Lower leg skin (tissue), 4 donors: ENCODE measurements around the gene PTTG1IP. TPM values are rescaled to one million over a fixed set of nuclear protein-coding genes. Genes with fewer than 3 reads are reported as not detected.

Experiments
- DNase-seq, 2 donors: peaks; one replicate each; pipeline ENCODE4 v3.0.0-alpha.2; 2019; ENCODE audit warnings: low spot score in 2 of 2
- H3K4me3 ChIP-seq: fragments of 200-600 bp; sonication (generic); 2 replicates; pipeline ENCODE4 v1.5.1; 2017; ENCODE audit warnings: mild to moderate bottlenecking, low read depth; ENCODE audit not compliant: poor library complexity, severe bottlenecking
- POLR2A ChIP-seq, 2 donors: fragments of 450-650 bp; IDR thresholded peaks; one replicate each; pipeline ENCODE4 v1.6.1; 2016 to 2017; ENCODE audit warnings: antibody characterized with exemption in 2 of 2, mild to moderate bottlenecking in 1 of 2, moderate library complexity in 1 of 2
- WGBS, 2 donors: methylation state at CpG; one replicate each; pipeline ENCODE4 v1.1.5; 2018; 5-methylcytosine and 5-hydroxymethylcytosine counted together
- intact Hi-C: fragments of 100-400 bp; cut with DNase I; formaldehyde crosslinking; loops from one replicate; pipeline ENCODE4 v1.15.0; 2023; ENCODE audit warnings: low total_unique reads
- total RNA-seq, 4 donors: library from RNA; depleted of rRNA; stranded (reverse); fragments of >200 nt; gene quantifications; one replicate each; pipeline ENCODE4 v1.1.0, GENCODE V29; 2016
- TF ChIP-seq, protein P1 (sequence below), 3 donors: fragments of 450-650 bp; IDR thresholded peaks; one replicate each; pipeline ENCODE4 v1.5.1; 2016; ENCODE audit warnings: antibody characterized with exemption in 3 of 3, mild to moderate bottlenecking in 3 of 3, moderate library complexity in 2 of 3

PTTG1IP gene
- total RNA-seq, 4 donors from 2014 or later, result 110 to 193 (median 133) TPM

- intact Hi-C loops, result no loop called here
- H3K4me3 ChIP-seq, result no peak overlapping the region
- no peak for DNase-seq
- TF ChIP-seq, protein P1, sequence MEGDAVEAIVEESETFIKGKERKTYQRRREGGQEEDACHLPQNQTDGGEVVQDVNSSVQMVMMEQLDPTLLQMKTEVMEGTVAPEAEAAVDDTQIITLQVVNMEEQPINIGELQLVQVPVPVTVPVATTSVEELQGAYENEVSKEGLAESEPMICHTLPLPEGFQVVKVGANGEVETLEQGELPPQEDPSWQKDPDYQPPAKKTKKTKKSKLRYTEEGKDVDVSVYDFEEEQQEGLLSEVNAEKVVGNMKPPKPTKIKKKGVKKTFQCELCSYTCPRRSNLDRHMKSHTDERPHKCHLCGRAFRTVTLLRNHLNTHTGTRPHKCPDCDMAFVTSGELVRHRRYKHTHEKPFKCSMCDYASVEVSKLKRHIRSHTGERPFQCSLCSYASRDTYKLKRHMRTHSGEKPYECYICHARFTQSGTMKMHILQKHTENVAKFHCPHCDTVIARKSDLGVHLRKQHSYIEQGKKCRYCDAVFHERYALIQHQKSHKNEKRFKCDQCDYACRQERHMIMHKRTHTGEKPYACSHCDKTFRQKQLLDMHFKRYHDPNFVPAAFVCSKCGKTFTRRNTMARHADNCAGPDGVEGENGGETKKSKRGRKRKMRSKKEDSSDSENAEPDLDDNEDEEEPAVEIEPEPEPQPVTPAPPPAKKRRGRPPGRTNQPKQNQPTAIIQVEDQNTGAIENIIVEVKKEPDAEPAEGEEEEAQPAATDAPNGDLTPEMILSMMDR (IDR thresholded peaks at IDR 0.05), result no peak
- no peak for TF ChIP-seq POLR2A (IDR thresholded peaks at IDR 0.05)
- WGBS, 2 donors, result 90 to 93% methylated on average over 4 to 15 of the region's 15 CpGs
These were observed 18.1 kb upstream of the PTTG1IP start for GRCh38 chr21:44891631-44892031.

- no peak for DNase-seq
- WGBS, 2 donors, result 71 to 90% methylated on average over 5 to 8 of the region's 9 CpGs
- TF ChIP-seq POLR2A (IDR thresholded peaks at IDR 0.05), result no peak
- TF ChIP-seq, protein P1 (IDR thresholded peaks at IDR 0.05), result no peak
- intact Hi-C loops, result no loop called here
- no peak overlapping the region for H3K4me3 ChIP-seq
These were observed 17.6 kb upstream of the PTTG1IP start for GRCh38 chr21:44890961-44891541.

DNA sequence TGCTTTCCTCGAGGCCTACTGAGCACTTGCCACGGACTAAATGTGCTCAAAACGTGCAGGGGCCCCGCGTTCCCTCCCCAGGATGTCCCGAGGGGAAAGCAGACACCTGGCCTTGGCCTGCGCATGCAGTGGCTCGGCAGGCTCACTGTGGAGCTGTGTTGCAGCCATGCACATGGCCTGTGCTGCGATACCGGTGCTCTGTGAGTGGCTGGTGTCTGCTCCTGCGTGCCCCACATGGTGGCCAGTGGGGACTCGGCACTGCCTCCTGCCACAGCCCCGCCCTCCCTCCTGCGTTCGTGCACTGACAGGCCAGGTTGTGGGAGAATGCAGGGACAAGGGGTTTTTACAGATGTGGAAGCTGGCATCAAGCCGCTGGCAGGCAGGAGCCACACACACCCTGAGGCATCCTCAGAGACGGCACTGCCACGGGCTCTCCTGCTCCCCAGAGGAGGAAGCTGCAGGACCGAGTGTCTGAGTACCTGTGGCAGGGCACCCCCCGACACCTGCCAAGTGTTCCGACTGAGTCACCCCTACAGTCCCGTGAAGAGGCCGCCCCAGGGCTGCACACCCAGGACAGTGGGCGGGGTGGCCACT lies 16.9 kb upstream of the PTTG1IP start:
- TF ChIP-seq POLR2A (IDR thresholded peaks at IDR 0.05), result no peak
- TF ChIP-seq, protein P1 (IDR thresholded peaks at IDR 0.05), result no peak
- intact Hi-C loops, result no loop called here
- DNase-seq, result no peak
- no peak overlapping the region for H3K4me3 ChIP-seq
- WGBS, 2 donors, result 51 to 58% methylated on average over 16 to 17 of the region's 24 CpGs

- intact Hi-C loops, result loop anchor here (5.0 kb wide), 1 partner anchor 1448 kb away; no protein-coding TSS in a partner anchor
- 76 to 88% methylated on average over 22 of the region's 29 CpGs for WGBS, 2 donors
- H3K4me3 ChIP-seq, result no peak overlapping the region
- no peak for DNase-seq
- TF ChIP-seq, protein P1 (IDR thresholded peaks at IDR 0.05), result no peak
- no peak for TF ChIP-seq POLR2A (IDR thresholded peaks at IDR 0.05)
These were observed 16.3 kb upstream of the PTTG1IP start for GRCh38 chr21:44889625-44890337.

DNA sequence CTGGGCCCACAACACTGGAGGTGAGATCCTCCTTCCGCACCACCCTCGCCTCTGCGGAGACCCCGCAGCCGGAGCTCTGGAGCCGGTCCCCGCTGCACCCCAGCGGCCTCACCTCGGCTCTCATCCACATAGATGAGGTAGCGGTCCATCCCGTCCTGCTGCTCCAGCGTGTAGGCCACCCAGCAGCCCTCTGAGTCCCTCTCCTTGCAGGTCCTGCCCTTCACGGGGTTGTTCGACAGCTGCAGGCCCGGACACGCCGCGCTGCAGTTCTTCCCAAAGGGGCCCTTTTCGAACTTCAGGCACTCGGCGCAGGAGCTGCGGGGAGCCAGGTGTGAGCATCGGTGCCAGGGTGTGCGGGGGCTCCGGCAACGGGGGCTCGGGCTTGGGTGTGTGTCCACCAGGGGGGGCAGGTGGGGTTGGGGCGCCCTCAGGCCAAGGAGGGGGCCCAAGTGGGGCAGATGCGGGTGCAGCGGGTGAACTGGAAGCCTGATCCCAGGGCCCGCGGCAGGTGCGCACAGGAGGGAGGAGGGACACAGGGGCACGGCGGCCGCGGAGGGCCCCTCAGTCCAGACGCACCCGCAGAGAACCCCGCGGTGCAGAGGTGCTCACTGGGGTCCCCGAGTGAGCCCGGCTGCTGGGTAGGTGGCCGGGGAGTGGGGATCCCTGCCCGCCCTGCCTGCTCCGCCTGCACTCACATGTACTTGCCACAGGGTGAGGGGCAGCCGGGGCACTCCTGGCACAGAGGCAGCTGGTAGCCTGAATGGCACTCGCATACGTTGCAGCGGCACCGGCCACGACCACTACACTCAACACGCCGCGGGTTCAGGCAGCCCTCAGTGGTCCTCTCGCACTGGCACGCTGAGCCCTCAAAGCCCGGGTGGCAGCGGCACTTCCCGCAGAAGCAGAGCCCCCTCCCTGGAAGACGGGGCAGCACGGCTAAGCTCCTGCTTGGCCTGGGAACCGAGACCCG lies 15.4 kb upstream of the PTTG1IP start:
- intact Hi-C loops, result loop anchor here (5.0 kb wide), 1 partner anchor 1448 kb away; no protein-coding TSS in a partner anchor
- H3K4me3 ChIP-seq, result no peak overlapping the region
- 65 to 67% methylated on average over 18 to 39 of the region's 64 CpGs for WGBS, 2 donors

More for the DNA sequence above, 15.4 kb upstream of the PTTG1IP start:
- DNase-seq, result no peak
- no peak for TF ChIP-seq POLR2A (IDR thresholded peaks at IDR 0.05)
- TF ChIP-seq, protein P1 (IDR thresholded peaks at IDR 0.05), result no peak
